Thyroid gland (tissue), 4 donors: ENCODE results near the gene PYY. TPM values are rescaled to one million over a fixed set of nuclear protein-coding genes. Genes with fewer than 3 reads are reported as not detected.
"Not testable (repeated sequence)": the region's sequence is repeated elsewhere in the genome, so short reads cannot be mapped to it uniquely, and the experiment has no call there.

ENCODE experiments used
- DNase-seq, 2 donors: peaks; one replicate each; pipeline ENCODE4 v3.0.0-alpha.2; 2019
- H3K27ac ChIP-seq, 3 donors: fragments of 200-600 bp; sonication (generic); 1 replicate in 2 of 3; 2 replicates in 1 of 3; pipeline ENCODE4 v1.5.1; 2016 to 2019; ENCODE audit warnings: mild to moderate bottlenecking in 1 of 3, moderate library complexity in 1 of 3
- H3K27me3 ChIP-seq: fragments of 200-600 bp; sonication (generic); one replicate; pipeline ENCODE4 v1.5.1; 2019
- H3K36me3 ChIP-seq, 2 donors: fragments of 200-600 bp; sonication (generic); one replicate each; pipeline ENCODE4 v1.5.1; 2016 to 2019
- H3K4me1 ChIP-seq, 2 donors: fragments of 200-600 bp; sonication (generic); one replicate each; pipeline ENCODE4 v1.5.1; 2017 to 2019
- H3K4me3 ChIP-seq, 3 donors: fragments of 200-600 bp; sonication (generic); replicated peaks in 1 of 3; 1 replicate in 2 of 3; 2 replicates in 1 of 3; pipeline ENCODE4 v1.5.1; 2016; ENCODE audit warnings: mild to moderate bottlenecking in 1 of 3
- H3K9me3 ChIP-seq: fragments of 200-600 bp; sonication (generic); one replicate; pipeline ENCODE4 v1.5.1; 2017
- POLR2A ChIP-seq, 2 donors: fragments of 450-650 bp; IDR thresholded peaks; one replicate each; pipeline ENCODE4 v1.6.1; 2017; ENCODE audit warnings: antibody characterized with exemption in 2 of 2, mild to moderate bottlenecking in 2 of 2, moderate library complexity in 1 of 2
- WGBS, 2 donors: methylation state at CpG; one replicate each; pipeline ENCODE4 v1.1.5; 2017; 5-methylcytosine and 5-hydroxymethylcytosine counted together
- intact Hi-C: fragments of 100-400 bp; cut with DNase I; formaldehyde crosslinking; loops from one replicate; pipeline ENCODE4 v1.15.1; 2023
- total RNA-seq, 4 donors: library from RNA; depleted of rRNA; stranded (reverse); fragments of >200 nt; gene quantifications; one replicate each; pipeline ENCODE4 v1.2.3, GENCODE V29; 2016
- TF ChIP-seq, protein P1 (sequence below), 6 experiments: fragments of 200-600 bp in 3 of 6; fragments of 450-650 bp in 3 of 6; sonication (generic) in 3 of 6; IDR thresholded peaks; one replicate each; pipeline ENCODE4 v1.5.1; 2016 to 2019; ENCODE audit warnings: antibody characterized with exemption in 6 of 6, mild to moderate bottlenecking in 2 of 6, inconsistent platforms in 1 of 6, moderate library complexity in 1 of 6

PYY gene
- total RNA-seq, 4 donors from 2014 or later = 2.2 TPM; not detected in 3

DNA sequence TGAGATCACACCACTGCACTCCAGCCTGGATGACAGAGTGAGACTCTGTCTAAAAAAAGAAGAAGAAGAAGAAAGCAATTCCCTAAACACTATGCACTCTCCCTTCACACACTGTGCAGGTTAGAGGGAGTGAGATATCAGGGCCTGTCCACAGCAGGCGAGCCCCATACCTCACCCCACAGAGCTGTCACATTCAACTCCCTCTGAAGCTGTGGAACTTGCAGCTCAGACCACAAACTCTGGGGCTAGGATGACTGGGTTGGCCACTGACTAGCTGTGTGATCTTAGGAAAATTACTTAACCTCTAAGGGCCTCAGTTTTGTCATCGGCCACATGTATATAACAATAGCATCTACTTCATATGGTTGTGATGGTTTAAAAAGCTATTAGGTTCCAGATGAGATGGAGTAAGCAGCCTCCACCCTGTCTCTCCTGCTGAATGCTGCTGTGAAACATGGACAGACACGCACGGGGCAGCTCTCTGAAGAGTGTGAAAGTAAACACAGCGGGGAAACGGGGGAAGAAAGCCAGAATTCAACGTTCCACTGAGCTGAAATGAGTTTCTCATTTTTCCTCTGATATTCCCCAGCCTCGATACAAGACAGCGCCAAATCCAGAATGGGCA is 13.6 kb upstream of the PYY start:
- TF ChIP-seq, protein P1, sequence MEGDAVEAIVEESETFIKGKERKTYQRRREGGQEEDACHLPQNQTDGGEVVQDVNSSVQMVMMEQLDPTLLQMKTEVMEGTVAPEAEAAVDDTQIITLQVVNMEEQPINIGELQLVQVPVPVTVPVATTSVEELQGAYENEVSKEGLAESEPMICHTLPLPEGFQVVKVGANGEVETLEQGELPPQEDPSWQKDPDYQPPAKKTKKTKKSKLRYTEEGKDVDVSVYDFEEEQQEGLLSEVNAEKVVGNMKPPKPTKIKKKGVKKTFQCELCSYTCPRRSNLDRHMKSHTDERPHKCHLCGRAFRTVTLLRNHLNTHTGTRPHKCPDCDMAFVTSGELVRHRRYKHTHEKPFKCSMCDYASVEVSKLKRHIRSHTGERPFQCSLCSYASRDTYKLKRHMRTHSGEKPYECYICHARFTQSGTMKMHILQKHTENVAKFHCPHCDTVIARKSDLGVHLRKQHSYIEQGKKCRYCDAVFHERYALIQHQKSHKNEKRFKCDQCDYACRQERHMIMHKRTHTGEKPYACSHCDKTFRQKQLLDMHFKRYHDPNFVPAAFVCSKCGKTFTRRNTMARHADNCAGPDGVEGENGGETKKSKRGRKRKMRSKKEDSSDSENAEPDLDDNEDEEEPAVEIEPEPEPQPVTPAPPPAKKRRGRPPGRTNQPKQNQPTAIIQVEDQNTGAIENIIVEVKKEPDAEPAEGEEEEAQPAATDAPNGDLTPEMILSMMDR (IDR thresholded peaks at IDR 0.05) = no peak
- no peak for TF ChIP-seq POLR2A (IDR thresholded peaks at IDR 0.05)
- Histone ChIP-seq H3K4me1 (peaks cover 3 to 4% of the 10 kb centered on the region in 2 donors), H3K27ac (peak overlapping the region; percentile 33 to 59 (median 58)), H3K9me3 (no peaks in the 10 kb centered on the region), H3K4me3 (no peak overlapping the region), H3K27me3 (no peaks in the 10 kb centered on the region), H3K36me3 (no peaks in the 10 kb centered on the region)
- WGBS, 2 donors = 32 to 35% methylated on average over 9 of the region's 9 CpGs
- DNase-seq = peak; percentile 46 to 61
- intact Hi-C loops = no loop called here

DNA sequence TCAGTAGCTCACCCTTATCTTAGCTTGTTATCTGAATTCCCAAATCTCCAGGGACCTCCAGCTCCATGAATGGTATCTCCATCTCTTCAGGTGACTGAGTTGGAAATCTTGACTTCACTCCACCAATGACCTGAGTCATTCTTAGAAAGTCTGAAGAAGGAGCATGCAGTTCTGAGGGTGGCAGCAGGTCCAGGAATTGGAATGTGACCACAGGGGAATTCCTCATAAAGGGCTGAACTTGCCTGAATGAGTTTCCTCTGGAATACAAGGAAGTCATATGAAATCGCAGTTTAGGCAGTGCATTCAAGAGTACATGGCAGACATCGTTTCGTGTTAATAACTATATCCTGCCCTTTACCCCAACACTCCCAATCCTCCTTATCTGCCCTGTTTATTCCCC is 12.5 kb upstream of the PYY start:
- Histone ChIP-seq H3K4me1 (peaks cover 3 to 4% of the 10 kb centered on the region in 2 donors), H3K27me3 (no peaks in the 10 kb centered on the region), H3K36me3 (no peaks in the 10 kb centered on the region), H3K27ac (no peak overlapping the region), H3K4me3 (no peak overlapping the region), H3K9me3 (no peaks in the 10 kb centered on the region)
- DNase-seq = no peak
- no peak for TF ChIP-seq POLR2A (IDR thresholded peaks at IDR 0.05)
- TF ChIP-seq, protein P1 (IDR thresholded peaks at IDR 0.05) = no peak
- intact Hi-C loops = no loop called here
- WGBS, 2 donors = 83 to 86% methylated on average over 3 of the region's 3 CpGs

DNA sequence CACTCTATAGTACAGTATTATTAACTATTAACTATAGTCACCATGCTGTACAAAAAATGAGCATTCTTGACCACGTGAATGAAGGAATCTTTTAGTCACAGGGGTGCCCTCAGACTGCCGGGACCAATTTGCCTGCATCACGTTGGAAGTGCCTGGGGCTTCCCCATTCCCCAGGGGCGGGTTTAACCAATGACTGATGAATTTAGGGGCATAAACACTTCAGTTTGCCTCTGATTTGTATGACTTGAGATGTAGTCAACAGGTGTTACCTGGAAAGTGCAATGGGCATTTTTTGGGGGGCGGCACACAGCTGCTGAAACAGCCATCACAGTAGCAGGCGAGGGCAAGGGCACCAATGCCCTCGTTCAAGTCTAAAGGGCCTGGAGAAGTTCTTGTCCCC is 8.7 kb upstream of the PYY start:
- Histone ChIP-seq H3K4me3 (no peak overlapping the region), H3K27me3 (no peaks in the 10 kb centered on the region), H3K36me3 (no peaks in the 10 kb centered on the region), H3K27ac (no peak overlapping the region), H3K9me3 (no peaks in the 10 kb centered on the region), H3K4me1 (peaks cover 0 to 4% of the 10 kb centered on the region in 2 donors)
- TF ChIP-seq POLR2A (IDR thresholded peaks at IDR 0.05) = no peak
- TF ChIP-seq, protein P1 (IDR thresholded peaks at IDR 0.05) = no peak
- 68 to 69% methylated on average over 7 of the region's 7 CpGs for WGBS, 2 donors
- DNase-seq = no peak
- intact Hi-C loops = no loop called here

GRCh38 chr17:43961954-43962353 is 8.2 kb upstream of the PYY start:
- TF ChIP-seq POLR2A (IDR thresholded peaks at IDR 0.05) = no peak
- TF ChIP-seq, protein P1 (IDR thresholded peaks at IDR 0.05) = no peak
- Histone ChIP-seq H3K9me3 (no peaks in the 10 kb centered on the region), H3K27ac (no peak overlapping the region), H3K4me1 (no peaks in the 10 kb centered on the region), H3K27me3 (no peaks in the 10 kb centered on the region), H3K4me3 (no peak overlapping the region), H3K36me3 (no peaks in the 10 kb centered on the region)
- DNase-seq = no peak
- 77 to 94% methylated on average over 2 of the region's 2 CpGs for WGBS, 2 donors
- intact Hi-C loops = no loop called here

- 94 to 97% methylated on average over 6 of the region's 6 CpGs for WGBS, 2 donors
- H3K4me1 ChIP-seq, H3K27ac ChIP-seq, H3K36me3 ChIP-seq, DNase-seq, H3K27me3 ChIP-seq, H3K9me3 ChIP-seq, intact Hi-C loops, H3K4me3 ChIP-seq: not testable (repeated sequence)
These were observed 7.6 kb upstream of the PYY start for GRCh38 chr17:43961292-43961691.
